NT2/D1 (cell line): Measurements from ENCODE around the gene OSBPL7.

Experiments used
- YY1 ChIP-seq: IDR thresholded peaks from 2 replicates; pipeline ENCODE4 v1.6.1; 2011; ENCODE audit not compliant: insufficient read length, insufficient read depth
- ZNF274 ChIP-seq: IDR thresholded peaks from 2 replicates; pipeline ENCODE4 v1.6.1; 2011; ENCODE audit warnings: mild to moderate bottlenecking, low read depth, low read length

- TF ChIP-seq YY1 (no peak), ZNF274 (no peak)
Observed at GRCh38 chr17:47801906-47802305, 19.7 kb downstream of the OSBPL7 start.
